HEK293 (cell line): ENCODE measurements around the gene CATSPER1.
A peak's percentile ranks its signal among the peaks of the same experiment; 100 is the strongest.

Experiments used
- GLI4 ChIP-seq: fragments of 450-650 bp; formaldehyde crosslinking; IDR thresholded peaks from 2 replicates; pipeline ENCODE4 v1.5.1; 2016; ENCODE audit warnings: missing biosample characterization, missing genetic modification characterization
- HOXA7 ChIP-seq: sonication (generic); formaldehyde crosslinking; IDR thresholded peaks from 2 replicates; pipeline ENCODE4 v1.8.1; 2022; ENCODE audit warnings: missing genetic modification reagents, borderline replicate concordance
- HOXD13 ChIP-seq: sonication (generic); formaldehyde crosslinking; IDR thresholded peaks from 2 replicates; pipeline ENCODE4 v1.8.0; 2022; ENCODE audit warnings: missing genetic modification reagents, borderline replicate concordance
- KLF1 ChIP-seq: fragments of 450-650 bp; formaldehyde crosslinking; IDR thresholded peaks from 2 replicates; pipeline ENCODE4 v1.5.1; 2016; ENCODE audit warnings: missing biosample characterization, missing genetic modification characterization
- KLF10 ChIP-seq: fragments of 450-650 bp; IDR thresholded peaks from 2 replicates; pipeline ENCODE4 v1.5.1; 2018; ENCODE audit warnings: missing biosample characterization, mild to moderate bottlenecking, missing genetic modification characterization
- KLF17 ChIP-seq: fragments of 450-650 bp; formaldehyde crosslinking; IDR thresholded peaks from 2 replicates; pipeline ENCODE4 v1.5.1; 2016; ENCODE audit warnings: missing biosample characterization, missing genetic modification characterization
- OVOL3 ChIP-seq: fragments of 450-650 bp; formaldehyde crosslinking; IDR thresholded peaks from 2 replicates; pipeline ENCODE4 v1.5.1; 2016; ENCODE audit warnings: missing biosample characterization, missing genetic modification characterization
- PATZ1 ChIP-seq: fragments of 450-650 bp; formaldehyde crosslinking; IDR thresholded peaks from 2 replicates; pipeline ENCODE4 v1.5.1; 2016; ENCODE audit warnings: missing biosample characterization, missing genetic modification characterization
- PRDM4 ChIP-seq: fragments of 450-650 bp; formaldehyde crosslinking; IDR thresholded peaks from 2 replicates; pipeline ENCODE4 v1.5.1; 2017; ENCODE audit warnings: missing biosample characterization, missing genetic modification characterization
- REPIN1 ChIP-seq: fragments of 450-650 bp; formaldehyde crosslinking; IDR thresholded peaks from 2 replicates; pipeline ENCODE4 v1.5.1; 2017; ENCODE audit warnings: missing biosample characterization, missing genetic modification characterization, low read depth
- ZBTB20 ChIP-seq: fragments of 450-650 bp; formaldehyde crosslinking; IDR thresholded peaks from 2 replicates; pipeline ENCODE4 v1.5.1; 2016; ENCODE audit warnings: missing biosample characterization, missing genetic modification characterization
- ZBTB8A ChIP-seq: fragments of 450-650 bp; formaldehyde crosslinking; IDR thresholded peaks from 2 replicates; pipeline ENCODE4 v1.5.1; 2016; ENCODE audit warnings: missing biosample characterization, missing genetic modification characterization
- ZEB2 ChIP-seq: fragments of 450-650 bp; formaldehyde crosslinking; IDR thresholded peaks from 2 replicates; pipeline ENCODE4 v1.5.1; 2016; ENCODE audit warnings: missing biosample characterization, missing genetic modification characterization
- ZNF10 ChIP-seq: fragments of 450-650 bp; formaldehyde crosslinking; IDR thresholded peaks from 2 replicates; pipeline ENCODE4 v1.5.1; 2017; ENCODE audit warnings: missing biosample characterization, missing genetic modification characterization
- ZNF146 ChIP-seq: fragments of 450-650 bp; formaldehyde crosslinking; IDR thresholded peaks from 2 replicates; pipeline ENCODE4 v1.5.1; 2016; ENCODE audit warnings: missing biosample characterization, missing genetic modification characterization
- ZNF202 ChIP-seq: fragments of 450-650 bp; formaldehyde crosslinking; IDR thresholded peaks from 2 replicates; pipeline ENCODE4 v1.5.1; 2016; ENCODE audit warnings: missing biosample characterization, missing genetic modification characterization, borderline replicate concordance
- ZNF214 ChIP-seq: fragments of 450-650 bp; formaldehyde crosslinking; IDR thresholded peaks from 2 replicates; pipeline ENCODE4 v1.5.1; 2017; ENCODE audit warnings: missing biosample characterization, mild to moderate bottlenecking, missing genetic modification characterization, borderline replicate concordance
- ZNF248 ChIP-seq: fragments of 450-650 bp; formaldehyde crosslinking; IDR thresholded peaks from 2 replicates; pipeline ENCODE4 v1.5.1; 2017; ENCODE audit warnings: missing biosample characterization, missing genetic modification characterization
- ZNF398 ChIP-seq: fragments of 450-650 bp; formaldehyde crosslinking; IDR thresholded peaks from 2 replicates; pipeline ENCODE4 v1.5.1; 2017; ENCODE audit warnings: missing biosample characterization, missing genetic modification characterization
- ZNF416 ChIP-seq: fragments of 450-650 bp; formaldehyde crosslinking; IDR thresholded peaks from 2 replicates; pipeline ENCODE4 v1.5.1; 2016; ENCODE audit warnings: missing biosample characterization, missing genetic modification characterization
- ZNF426 ChIP-seq: fragments of 450-650 bp; formaldehyde crosslinking; IDR thresholded peaks from 2 replicates; pipeline ENCODE4 v1.5.1; 2017; ENCODE audit warnings: missing biosample characterization, missing genetic modification characterization, mild to moderate bottlenecking, inconsistent platforms, moderate library complexity
- ZNF510 ChIP-seq: fragments of 450-650 bp; formaldehyde crosslinking; IDR thresholded peaks from 2 replicates; pipeline ENCODE4 v1.5.1; 2018; ENCODE audit warnings: mild to moderate bottlenecking, missing genetic modification characterization, missing biosample characterization; ENCODE audit not compliant: insufficient replicate concordance
- ZNF548 ChIP-seq: fragments of 450-650 bp; formaldehyde crosslinking; IDR thresholded peaks from 2 replicates; pipeline ENCODE4 v1.5.1; 2016; ENCODE audit warnings: missing biosample characterization, missing genetic modification characterization
- ZNF571 ChIP-seq: fragments of 450-650 bp; formaldehyde crosslinking; IDR thresholded peaks from 2 replicates; pipeline ENCODE4 v1.5.0; 2017; ENCODE audit warnings: missing biosample characterization, missing genetic modification characterization
- ZNF580 ChIP-seq: fragments of 450-650 bp; formaldehyde crosslinking; IDR thresholded peaks from 2 replicates; pipeline ENCODE4 v1.5.1; 2016; ENCODE audit warnings: missing biosample characterization, missing genetic modification characterization
- ZNF623 ChIP-seq: fragments of 450-650 bp; formaldehyde crosslinking; IDR thresholded peaks from 2 replicates; pipeline ENCODE4 v1.5.1; 2016; ENCODE audit warnings: missing biosample characterization, missing genetic modification characterization
- ZNF654 ChIP-seq: fragments of 450-650 bp; formaldehyde crosslinking; IDR thresholded peaks from 2 replicates; pipeline ENCODE4 v1.5.1; 2016; ENCODE audit warnings: low read depth, missing biosample characterization, missing genetic modification characterization
- ZNF701 ChIP-seq: fragments of 450-650 bp; formaldehyde crosslinking; IDR thresholded peaks from 2 replicates; pipeline ENCODE4 v1.5.1; 2016; ENCODE audit warnings: missing biosample characterization, missing genetic modification characterization
- ZNF791 ChIP-seq: fragments of 450-650 bp; formaldehyde crosslinking; IDR thresholded peaks from 2 replicates; pipeline ENCODE4 v1.5.1; 2016; ENCODE audit warnings: missing biosample characterization, missing genetic modification characterization
- TF ChIP-seq, protein P1 (sequence below): fragments of 450-650 bp; formaldehyde crosslinking; IDR thresholded peaks from 2 replicates; pipeline ENCODE4 v1.5.1; 2016; ENCODE audit warnings: missing biosample characterization, missing genetic modification characterization

The CATSPER1 gene

GRCh38 chr11:66051766-66052663, 25.7 kb upstream of the CATSPER1 start, which contains the start of gene SF3B2 (continued):
- TF ChIP-seq KLF17 (tag by site-specific recombination) (no peak; the same call in 1 of the 2 replicates), ZNF654 (tag by site-specific recombination) (no peak), ZNF548 (tag by site-specific recombination) (no peak), ZNF426 (no peak), ZNF214 (tag by site-specific recombination) (no peak), ZNF580 (peak; percentile 67), ZNF623 (tag by site-specific recombination) (no peak), ZNF146 (tag by site-specific recombination) (no peak), KLF10 (peak; percentile 38; the same call in 1 of the 2 replicates), ZEB2 (tag by site-specific recombination) (peak; percentile 90), ZNF791 (tag by site-specific recombination) (no peak), OVOL3 (tag by site-specific recombination) (no peak), ZNF248 (tag by site-specific recombination) (no peak), GLI4 (tag by site-specific recombination) (no peak; the same call in 1 of the 2 replicates), ZNF202 (tag by site-specific recombination) (no peak), KLF1 (tag by site-specific recombination) (no peak), ZNF701 (tag by site-specific recombination) (no peak), ZNF10 (no peak), PRDM4 (tag by site-specific recombination) (no peak), HOXD13 (CRISPR knock-in tag) (no peak), REPIN1 (no peak), PATZ1 (tag by site-specific recombination) (peak; percentile 58), ZNF571 (tag by site-specific recombination) (no peak), ZNF398 (tag by site-specific recombination) (no peak), ZNF416 (tag by site-specific recombination) (no peak), ZBTB20 (tag by site-specific recombination) (peak; percentile 69), HOXA7 (CRISPR knock-in tag) (no peak), ZNF510 (tag by site-specific recombination) (no peak), ZBTB8A (peak; percentile 75)
- TF ChIP-seq, protein P1, sequence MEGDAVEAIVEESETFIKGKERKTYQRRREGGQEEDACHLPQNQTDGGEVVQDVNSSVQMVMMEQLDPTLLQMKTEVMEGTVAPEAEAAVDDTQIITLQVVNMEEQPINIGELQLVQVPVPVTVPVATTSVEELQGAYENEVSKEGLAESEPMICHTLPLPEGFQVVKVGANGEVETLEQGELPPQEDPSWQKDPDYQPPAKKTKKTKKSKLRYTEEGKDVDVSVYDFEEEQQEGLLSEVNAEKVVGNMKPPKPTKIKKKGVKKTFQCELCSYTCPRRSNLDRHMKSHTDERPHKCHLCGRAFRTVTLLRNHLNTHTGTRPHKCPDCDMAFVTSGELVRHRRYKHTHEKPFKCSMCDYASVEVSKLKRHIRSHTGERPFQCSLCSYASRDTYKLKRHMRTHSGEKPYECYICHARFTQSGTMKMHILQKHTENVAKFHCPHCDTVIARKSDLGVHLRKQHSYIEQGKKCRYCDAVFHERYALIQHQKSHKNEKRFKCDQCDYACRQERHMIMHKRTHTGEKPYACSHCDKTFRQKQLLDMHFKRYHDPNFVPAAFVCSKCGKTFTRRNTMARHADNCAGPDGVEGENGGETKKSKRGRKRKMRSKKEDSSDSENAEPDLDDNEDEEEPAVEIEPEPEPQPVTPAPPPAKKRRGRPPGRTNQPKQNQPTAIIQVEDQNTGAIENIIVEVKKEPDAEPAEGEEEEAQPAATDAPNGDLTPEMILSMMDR (tag by site-specific recombination) = no peak
